Measurements from ENCODE around the gene GAN. TPM values are rescaled to one million over a fixed set of nuclear protein-coding genes. Genes with fewer than 3 reads are reported as not detected.

Gene GAN
- total and polyA plus RNA-seq, 10 of the 15 experiments (the other 5 are each of a cell fraction or from before 2014, with no cell fraction given), result 0.42 to 8.4 (median 2.5) TPM

DNA sequence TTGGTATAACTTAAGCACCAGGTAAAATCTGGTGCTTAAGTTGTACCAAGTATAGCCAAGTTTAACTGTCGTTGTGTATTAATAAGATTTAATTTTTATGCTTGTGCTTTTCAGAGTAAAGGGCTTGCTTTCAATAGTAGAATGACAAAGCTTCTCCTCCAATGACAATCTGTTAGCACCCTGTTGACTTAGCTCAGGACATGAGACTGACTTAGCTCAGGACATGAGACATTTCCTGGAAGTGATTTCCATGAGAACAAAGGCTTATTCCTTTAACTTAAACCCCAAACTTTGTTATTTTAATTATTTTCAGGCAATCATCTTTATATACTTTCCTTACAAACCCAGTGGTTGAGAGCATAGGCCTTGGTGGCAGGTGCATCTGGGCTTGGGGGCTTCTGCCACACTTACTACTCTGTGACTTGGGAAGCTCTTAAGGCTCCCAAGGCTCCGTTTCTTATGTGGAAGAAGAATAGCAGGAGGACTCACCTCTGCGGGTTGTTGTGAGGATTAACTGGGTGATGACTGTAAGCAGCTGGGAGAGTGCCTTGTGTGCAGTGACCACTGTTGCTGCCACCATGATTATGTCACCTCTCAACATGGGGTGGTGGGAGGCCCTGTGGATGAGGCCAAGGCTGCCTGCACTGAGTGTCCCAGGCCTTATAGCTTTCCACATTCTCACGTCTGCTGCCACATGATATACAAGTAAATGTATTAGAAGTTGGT, 70.4 kb downstream of the GAN start:
- Histone ChIP-seq H3K9me3 (replicated peaks; ENCODE audit: control insufficient read depth, insufficient read depth, low read length) (no peaks in the 10 kb centered on the region), H3K4me2 (ENCODE audit: control insufficient read depth, insufficient read depth) (no peak overlapping the region), H3K79me2 (ENCODE audit: control insufficient read depth, insufficient read depth, low read length) (no peaks in the 10 kb centered on the region), H3K4me3 (no peak overlapping the region), H4K20me1 (ENCODE audit: control insufficient read depth, insufficient read depth) (no peaks in the 10 kb centered on the region), H2AFZ (ENCODE audit: control insufficient read depth, low read depth, low read length) (no peak overlapping the region), H3K36me3 (ENCODE audit: control insufficient read depth in 2 of 2, insufficient read depth in 2 of 2, low read length in 1 of 2) (no peaks in the 10 kb centered on the region; a peak in 1 of 4 replicates), H3K27me3 (replicated peaks in 1 of 2; ENCODE audit: control insufficient read depth in 2 of 2, insufficient read depth in 2 of 2, low read length in 1 of 2) (no peaks in the 10 kb centered on the region), H3K4me1 (ENCODE audit: control insufficient read depth, insufficient read depth, low read length) (no peaks in the 10 kb centered on the region), H3K9ac (ENCODE audit: control insufficient read depth, insufficient read depth, low read length) (no peak overlapping the region), H3K27ac (ENCODE audit: control insufficient read depth, insufficient read depth) (no peak overlapping the region)
- CTCF ChIA-PET, result interaction anchor here (1.5 kb wide), 2 partner anchors 16 to 17 kb away, joined by 3 read pairs; no protein-coding TSS in a partner anchor
- SMC1A ChIA-PET (ENCODE audit: uncharacterized antibody, unreplicated experiment), result no interaction called here
- no peak for DNase-seq (ENCODE audit: low read depth, low spot score)
- in situ Hi-C loops (cut with MboI), result no loop called here
- WGBS (ENCODE audit: insufficient coverage, insufficient replicate concordance, low lambda C conversion rate, missing lambda C conversion rate), result 97% methylated on average over 4 of the region's 4 CpGs
- intact Hi-C loops (cut with micrococcal nuclease; ENCODE audit: unreplicated experiment), result no loop called here
- TF ChIP-seq CBX5 (IDR thresholded peaks at IDR 0.05; ENCODE audit: low read depth), result no peak
- no peak for TF ChIP-seq DPF2 (IDR thresholded peaks at IDR 0.05)
- POLR2A ChIA-PET, result no interaction called here
- no peak for ATAC-seq
- BruUV-seq (replicated peaks), result no TSS peak
- RAD21 ChIA-PET (ENCODE audit: unreplicated experiment), result no interaction called here
- FAIRE-seq, result no peak

DNA sequence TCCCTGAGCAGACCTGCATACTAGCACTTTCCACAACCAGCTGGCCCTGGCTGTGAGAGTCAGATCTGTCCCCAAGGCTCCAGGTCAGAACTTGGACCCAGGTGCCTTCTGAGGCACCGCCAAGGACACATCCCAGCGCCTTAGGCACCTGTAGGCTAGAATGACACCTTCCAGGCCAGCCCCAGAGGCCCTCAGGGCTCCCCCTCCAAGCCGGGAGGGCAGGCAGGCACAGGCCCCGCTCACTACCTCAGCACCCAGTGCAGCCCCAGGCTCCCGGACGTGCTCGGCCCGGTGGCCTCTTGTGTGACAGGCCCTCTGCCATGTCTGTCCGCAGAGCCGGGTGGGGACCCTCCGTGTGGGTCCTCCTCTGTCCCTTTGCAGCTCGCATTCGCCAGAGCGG, 73.6 kb downstream of the GAN start:
- H3K4me1 ChIP-seq (ENCODE audit: control insufficient read depth, insufficient read depth, low read length), result no peaks in the 10 kb centered on the region
- peaks cover 0 to 3% of the 10 kb centered on the region in 2 experiments; a peak in 1 of 4 replicates for H3K36me3 ChIP-seq (ENCODE audit: control insufficient read depth in 2 of 2, insufficient read depth in 2 of 2, low read length in 1 of 2)
- DNase-seq (ENCODE audit: low read depth, low spot score) (no peak), FAIRE-seq (no peak), ATAC-seq (no peak)
- no peaks in the 10 kb centered on the region for H3K9me3 ChIP-seq (replicated peaks; ENCODE audit: control insufficient read depth, insufficient read depth, low read length)
- no peak overlapping the region for H2AFZ ChIP-seq (ENCODE audit: control insufficient read depth, low read depth, low read length)
- WGBS (ENCODE audit: insufficient coverage, insufficient replicate concordance, low lambda C conversion rate, missing lambda C conversion rate), result 98% methylated on average over 14 of the region's 14 CpGs
- no peak for TF ChIP-seq KDM1A (IDR thresholded peaks at IDR 0.05; ENCODE audit: borderline replicate concordance)
- no peaks in the 10 kb centered on the region for H3K79me2 ChIP-seq (ENCODE audit: control insufficient read depth, insufficient read depth, low read length)
- no TSS peak for BruUV-seq (replicated peaks)
- no peaks in the 10 kb centered on the region for H4K20me1 ChIP-seq (ENCODE audit: control insufficient read depth, insufficient read depth)
- ChIA-PET RAD21 (ENCODE audit: unreplicated experiment) (no interaction called here), CTCF (no interaction called here), POLR2A (interaction anchor here (0.6 kb wide), 1 partner anchor 577 kb away, joined by 5 read pairs; no protein-coding TSS in a partner anchor), SMC1A (ENCODE audit: uncharacterized antibody, unreplicated experiment) (no interaction called here)
- H3K9ac ChIP-seq (ENCODE audit: control insufficient read depth, insufficient read depth, low read length), result no peak overlapping the region
- no peak overlapping the region for H3K27ac ChIP-seq (ENCODE audit: control insufficient read depth, insufficient read depth)
- H3K4me3 ChIP-seq, result no peak overlapping the region
- intact Hi-C loops (cut with micrococcal nuclease; ENCODE audit: unreplicated experiment), result no loop called here
- no peak overlapping the region for H3K4me2 ChIP-seq (ENCODE audit: control insufficient read depth, insufficient read depth)
- H3K27me3 ChIP-seq (replicated peaks in 1 of 2; ENCODE audit: control insufficient read depth in 2 of 2, insufficient read depth in 2 of 2, low read length in 1 of 2), result no peaks in the 10 kb centered on the region
- in situ Hi-C loops (cut with MboI), result no loop called here
